ENCODE data around the gene GPR146. TPM values are rescaled to one million over a fixed set of nuclear protein-coding genes. Genes with fewer than 3 reads are reported as not detected.

The GPR146 gene
- total RNA-seq, 1 donor from 2014 or later = 2.2 TPM

DNA sequence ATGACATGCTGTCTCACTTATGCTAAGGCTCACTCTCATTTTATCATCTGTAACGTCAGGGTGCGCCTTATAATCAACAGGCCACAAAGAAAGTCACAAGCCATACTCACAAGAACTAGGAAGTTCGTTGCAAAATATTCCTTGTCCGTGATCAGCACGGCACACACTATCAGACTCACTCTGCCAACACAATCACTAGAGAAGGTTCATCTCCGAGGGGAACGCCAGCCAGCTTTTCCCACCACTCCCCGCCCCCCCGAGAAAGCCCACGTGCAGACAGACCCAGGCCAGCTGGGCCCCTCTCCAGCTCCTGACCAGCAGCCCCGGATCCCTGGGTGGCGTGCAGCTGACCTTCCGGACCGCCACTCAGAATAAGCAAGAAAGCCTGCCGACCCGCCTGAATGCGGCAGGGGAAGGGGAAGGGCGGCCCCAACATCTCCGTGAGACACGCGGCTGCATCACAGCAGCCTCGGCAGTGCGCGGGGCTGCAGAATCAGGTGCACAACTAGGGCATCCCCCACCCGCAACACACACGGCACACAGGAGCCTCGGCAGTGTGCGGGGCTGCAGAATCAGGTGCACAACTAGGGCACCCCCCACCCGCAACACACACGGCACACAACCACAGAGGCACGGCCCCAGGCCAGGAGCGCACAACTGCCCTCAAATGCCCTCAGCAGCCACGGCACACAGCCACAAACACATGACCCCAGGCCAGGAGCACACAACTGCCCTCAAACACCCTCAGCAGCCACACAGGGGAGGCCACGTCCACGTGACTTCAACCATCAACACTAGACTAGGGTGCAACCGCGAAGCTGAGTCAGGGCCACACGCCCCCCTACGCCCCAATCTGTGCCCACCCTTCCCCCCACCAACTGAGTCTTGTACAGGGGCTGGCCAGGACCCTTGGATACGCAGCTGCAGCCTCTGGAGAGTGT is 2.5 kb upstream of the GPR146 start:
- peak; percentile 30 for DNase-seq (ENCODE audit: low read depth)

DNA sequence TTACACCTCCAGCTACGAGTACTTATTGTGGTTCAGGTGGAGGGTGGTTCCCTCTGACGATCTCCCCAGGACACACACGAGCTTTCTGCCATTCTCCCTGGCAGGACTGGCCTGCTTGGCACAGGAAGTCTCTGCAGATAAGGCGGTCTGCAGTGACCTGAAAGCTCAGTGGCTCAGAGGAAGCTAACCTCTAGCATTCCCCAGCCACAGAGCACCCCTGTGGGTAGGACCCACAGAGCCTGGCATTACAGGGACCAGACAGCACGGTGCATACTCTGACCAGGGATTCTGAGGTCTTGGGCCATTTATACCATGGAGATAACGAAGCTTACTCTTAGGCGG is 1.9 kb upstream of the GPR146 start:
- no peak for DNase-seq (ENCODE audit: low read depth)

DNA sequence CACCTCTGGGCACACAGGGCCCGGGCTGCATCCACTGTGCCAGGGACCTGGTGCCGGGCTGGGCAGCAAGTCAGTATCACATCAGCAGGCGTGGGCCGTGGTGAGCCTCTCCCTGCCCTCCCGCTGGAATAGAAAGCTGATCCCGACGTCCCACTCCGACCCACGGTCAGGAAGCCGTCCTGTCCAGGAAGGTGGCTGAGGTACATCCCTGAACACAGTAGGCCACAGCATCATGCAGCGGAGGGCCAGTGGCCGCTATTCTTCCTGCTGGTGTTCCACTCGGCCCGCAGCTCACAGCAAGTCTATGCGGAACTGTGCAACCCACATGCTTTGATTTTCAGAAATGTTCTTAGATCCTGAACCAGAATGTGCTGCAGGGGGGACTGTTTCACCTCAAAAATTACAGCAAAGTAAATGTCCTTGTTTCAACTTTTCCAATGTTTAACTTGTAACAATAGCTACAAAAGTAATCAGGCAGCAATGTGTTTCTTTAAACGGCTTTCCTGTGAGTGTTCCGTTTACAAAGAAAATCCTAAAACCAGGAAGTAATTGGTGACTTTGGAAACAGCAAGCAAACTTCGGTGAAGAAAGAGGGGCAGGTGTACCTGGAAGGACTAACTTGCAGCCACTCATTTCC is 676 bp upstream of the GPR146 start:
- peak; percentile 18 for DNase-seq (ENCODE audit: low read depth)

DNA sequence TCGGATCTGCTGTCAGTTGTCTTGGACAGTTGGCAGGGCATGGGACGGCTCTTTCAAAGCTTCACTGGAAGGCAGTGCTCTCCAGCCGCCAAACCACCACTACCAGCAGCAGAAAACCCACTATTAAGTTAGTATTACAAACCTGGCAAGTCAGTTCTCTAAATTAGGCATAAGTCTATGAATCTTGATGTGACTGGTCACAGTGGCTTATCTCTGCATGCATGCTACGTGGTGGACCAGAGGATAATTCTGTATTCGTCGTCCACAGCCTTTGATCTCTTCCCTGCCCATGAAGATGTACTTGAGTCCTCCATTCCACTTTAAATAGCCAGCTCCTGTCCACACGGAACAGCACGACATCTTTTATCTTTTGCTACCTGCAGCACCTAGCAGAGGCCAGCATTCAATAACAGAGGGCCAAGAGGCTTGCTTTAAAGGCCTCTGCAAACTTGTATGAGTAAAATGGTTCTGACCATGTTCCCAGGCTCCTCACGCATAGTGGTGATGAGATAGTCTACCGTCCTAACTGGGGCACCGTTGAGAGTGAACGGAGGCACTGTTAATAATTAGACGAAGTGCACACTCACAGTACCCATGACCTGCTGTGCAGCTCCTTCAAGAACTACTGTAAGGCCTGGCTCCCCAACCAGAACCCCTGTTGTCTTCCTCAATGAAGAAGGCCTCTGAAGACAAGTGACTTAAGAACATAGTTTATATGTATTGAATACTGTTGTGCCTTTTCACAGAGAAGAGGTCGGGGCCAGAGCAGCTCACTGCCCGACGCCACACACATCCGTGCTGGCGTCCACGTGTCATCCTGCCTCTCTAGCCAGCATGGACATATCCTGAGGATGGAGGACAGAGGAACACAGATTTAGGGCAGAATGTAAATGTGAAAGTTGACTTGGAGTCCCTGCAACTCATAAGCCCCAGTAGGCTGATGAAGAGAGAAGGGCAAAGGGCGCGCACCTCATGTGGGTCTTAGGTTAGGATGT is 1.0 kb downstream of the GPR146 start:
- no peak for DNase-seq (ENCODE audit: low read depth)

DNA sequence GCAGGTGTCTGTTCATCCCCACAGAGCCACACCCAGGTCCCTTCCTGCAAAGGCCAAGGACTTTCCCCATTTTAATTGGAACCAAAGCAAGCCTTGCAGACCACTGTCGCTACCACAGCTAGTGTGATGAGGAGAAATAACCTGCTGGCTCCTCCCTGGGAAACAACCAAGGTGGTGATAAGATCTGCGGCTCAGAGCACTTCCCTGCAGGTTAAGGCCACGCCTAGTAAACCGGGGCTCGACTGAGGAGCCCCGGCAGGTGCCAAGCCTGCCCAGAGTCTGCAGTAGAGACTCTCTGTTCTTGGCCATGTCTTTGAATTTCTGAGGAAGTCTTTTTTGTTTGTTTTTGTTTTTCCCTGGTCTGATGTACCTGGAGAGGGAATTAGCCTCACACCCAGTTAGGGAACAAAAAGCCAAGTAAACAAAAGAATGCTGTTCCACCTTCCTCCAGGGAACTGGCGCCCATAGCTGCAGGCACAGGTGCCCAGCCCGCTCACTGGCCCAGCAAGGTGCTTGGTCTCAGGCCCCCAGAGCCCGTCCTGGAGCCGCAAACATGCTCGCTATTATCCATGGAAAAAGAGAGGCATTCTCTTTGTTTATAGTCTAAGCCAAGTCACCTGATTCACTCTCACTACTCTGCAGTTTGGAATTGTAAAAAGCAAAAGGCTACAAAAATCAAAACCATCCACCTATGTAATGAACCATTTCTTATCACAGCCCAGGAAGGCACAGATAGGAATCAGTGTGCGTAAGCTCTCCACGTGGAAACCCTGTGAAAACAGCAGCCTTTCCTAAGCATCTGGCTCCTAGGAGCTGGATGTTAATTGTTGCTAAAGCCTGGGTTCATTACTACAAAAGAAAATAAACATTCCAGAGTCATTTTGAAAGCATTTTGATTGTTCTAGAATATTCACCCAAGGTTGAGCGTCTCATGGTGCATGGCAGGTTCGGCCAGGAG is 2.7 kb downstream of the GPR146 start:
- DNase-seq (ENCODE audit: low read depth) = no peak

DNA sequence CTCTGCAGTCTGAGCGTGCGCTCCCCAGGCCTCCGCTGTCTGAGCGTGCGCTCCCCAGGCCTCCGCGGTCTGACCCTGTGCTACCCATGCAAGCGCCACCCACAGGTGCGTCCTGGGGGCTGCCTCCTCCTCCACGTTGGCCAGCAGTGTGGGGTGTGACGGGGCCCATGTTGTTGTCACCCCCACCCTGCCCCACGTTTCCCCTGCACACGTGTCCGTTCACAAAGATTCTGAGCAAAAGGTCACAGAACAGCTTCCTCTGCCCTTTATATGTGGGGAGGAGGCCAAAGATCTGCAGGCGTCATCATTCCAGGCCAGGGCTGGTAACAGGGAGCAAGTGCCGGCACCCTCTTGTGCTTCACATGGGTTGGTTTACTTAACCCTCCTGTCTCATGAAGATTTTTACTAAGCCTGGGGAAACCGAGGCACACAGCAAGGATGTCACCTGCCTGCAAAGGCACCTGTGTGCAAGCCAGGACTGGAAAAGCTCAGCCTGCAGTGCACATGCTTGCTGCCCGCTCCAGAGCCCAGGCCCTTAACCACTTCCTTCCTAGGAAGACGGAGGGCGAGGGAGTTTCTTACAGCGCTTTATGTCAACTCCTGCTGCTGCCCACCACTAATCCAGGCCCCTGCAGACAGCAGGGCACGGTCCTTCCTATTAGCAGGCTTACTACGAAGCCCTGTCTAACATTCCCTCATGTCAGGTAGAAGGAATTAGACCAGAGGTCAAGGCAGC is 4.8 kb downstream of the GPR146 start:
- no peak for DNase-seq (ENCODE audit: low read depth)

DNA sequence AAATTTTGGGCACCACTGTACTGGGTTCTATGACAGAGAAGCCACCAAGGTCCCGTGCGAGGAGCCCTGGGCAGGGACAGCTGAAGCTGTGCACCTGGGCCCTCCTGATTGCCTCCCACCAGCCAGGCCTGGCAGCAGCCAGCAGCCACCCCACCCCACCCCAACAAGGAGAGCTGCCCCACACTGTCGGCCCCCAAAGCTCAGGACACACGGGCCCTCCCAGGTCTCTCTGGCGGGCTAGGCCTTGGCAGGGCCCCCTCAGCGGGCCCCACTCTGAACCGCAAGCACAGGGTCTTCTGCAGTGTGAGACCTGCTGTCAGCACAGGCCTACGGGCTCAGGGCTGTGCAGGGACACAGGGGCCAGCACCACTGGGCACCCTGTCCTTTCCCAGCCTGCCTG is 5.5 kb downstream of the GPR146 start:
- no peak for DNase-seq (ENCODE audit: low read depth)

DNA sequence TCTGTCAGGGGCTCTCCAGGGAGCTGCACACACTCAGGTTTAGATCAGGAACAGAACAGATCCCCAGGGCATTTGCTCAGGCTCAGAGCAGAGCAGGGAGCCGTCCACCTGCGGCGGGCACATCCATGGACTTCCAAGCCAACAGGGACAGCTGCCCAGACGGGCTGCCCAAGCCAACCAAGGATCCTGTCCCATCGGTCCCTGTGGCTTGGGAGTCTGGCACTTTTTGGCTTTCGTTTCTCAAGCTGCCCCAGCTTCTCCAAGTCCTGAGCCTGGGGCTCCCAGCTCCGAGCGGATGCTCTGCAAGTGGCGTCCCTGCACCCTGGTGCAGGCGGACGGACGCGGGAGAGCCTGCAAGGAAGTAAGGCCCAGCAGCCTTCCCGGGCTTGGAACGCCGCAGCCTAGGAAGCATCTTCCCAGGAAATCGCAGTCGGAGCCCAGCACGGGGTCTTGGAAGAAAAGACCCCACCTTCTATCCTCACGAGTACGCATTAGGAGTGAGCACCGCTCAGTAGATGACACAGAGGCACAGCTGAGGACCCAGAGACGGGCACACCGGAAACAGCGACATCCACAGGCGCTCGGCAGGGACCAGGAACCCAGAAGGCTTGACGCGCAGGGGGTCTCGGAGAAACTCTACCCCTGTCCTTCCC is 6.0 kb downstream of the GPR146 start:
- no peak for DNase-seq (ENCODE audit: low read depth)

DNA sequence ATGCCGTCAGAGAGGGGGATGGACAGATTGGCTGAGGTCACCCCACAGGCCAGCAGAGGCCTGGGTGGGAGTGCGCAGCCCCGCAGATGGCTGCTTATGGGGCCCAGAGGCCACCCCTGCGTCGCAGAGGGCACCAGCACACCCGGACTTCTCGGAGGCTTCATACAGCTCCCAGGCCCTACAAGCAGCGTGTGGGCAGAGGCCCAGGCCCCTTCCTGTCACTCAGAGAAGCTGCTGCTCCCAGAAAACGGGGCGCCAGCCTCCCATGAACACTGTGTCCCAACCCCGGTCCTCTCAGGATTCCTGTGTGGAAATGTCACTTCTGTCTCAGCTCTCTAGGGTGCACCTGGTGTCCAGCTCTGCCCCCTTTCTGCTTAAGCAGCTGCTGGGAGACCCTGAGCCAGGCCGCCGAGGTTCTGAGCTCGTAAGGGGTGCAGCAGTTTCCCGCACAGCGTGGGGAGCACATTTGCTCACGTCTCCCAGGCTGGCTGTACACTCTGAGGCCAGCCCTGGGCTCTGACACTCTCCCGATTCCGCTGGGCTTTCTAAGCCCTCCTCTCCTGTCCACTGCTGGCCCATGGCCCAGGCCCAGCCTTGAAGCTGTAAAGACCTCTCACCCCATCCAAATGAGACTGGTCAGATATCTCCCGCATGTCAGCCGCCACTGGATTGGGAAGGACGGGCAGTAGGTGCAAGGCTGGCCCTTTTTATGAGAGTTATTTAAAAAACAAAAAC is 6.8 kb downstream of the GPR146 start:
- DNase-seq (ENCODE audit: low read depth) = no peak

DNA sequence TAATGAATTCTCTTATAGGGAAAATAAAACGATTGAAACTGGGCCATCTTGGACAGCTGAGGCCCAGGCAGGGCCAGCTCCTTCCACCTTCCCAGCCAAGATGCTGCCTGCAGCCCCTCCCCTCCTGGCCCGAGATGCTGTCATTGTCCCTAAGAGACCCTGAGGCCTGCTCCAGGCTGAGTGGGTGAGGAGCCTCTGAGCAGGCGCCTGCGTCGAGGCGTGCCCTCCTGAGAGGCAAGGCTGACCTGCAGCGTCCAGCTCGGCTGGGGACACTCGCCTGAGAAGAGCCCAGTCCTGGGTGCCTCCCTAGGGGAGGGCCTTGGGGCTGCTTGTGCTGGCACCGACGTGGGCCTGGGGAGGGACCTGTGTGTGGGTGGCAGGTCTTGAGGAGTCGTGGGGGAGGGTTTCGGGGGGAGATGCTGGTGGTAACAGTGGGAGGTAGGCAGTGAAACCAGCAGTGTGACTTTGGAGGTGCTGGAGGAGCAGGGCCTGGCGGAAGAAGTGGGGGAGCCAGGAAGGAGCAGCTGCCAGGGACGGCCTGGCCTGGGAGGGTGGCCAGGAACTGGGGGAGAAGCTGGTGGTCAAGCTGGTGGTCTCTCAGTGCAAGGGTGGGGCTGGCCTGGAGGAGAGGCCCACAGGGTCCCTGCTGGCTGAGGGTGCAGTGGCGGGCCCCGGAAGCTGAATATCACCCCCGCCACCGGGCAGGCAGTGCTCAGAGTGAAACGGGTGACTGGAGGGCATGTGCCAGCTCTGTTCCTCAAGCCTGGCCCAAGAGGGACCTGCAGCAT is 7.9 kb downstream of the GPR146 start:
- DNase-seq (ENCODE audit: low read depth) = no peak

DNA sequence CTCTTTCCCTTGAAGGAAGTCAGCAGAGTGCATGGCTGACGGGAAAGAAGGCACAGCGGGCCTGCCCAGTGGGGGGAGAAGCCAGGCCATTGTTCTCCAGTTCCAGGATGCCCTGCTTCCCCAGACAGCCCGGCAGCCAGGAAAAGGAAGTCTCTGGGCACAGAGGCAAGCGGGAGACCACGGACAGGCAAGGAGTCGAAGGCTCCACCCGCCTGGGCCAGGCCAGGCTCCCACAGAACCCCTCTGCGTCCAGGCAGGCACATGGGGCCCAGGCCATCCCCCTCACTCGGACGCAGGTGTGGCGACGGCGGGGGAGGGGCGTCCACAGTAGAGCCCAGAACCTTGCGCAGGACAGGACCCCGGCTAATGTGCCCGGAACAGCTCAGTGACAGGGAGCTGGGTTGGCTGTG is 8.7 kb downstream of the GPR146 start:
- no peak for DNase-seq (ENCODE audit: low read depth)

DNA sequence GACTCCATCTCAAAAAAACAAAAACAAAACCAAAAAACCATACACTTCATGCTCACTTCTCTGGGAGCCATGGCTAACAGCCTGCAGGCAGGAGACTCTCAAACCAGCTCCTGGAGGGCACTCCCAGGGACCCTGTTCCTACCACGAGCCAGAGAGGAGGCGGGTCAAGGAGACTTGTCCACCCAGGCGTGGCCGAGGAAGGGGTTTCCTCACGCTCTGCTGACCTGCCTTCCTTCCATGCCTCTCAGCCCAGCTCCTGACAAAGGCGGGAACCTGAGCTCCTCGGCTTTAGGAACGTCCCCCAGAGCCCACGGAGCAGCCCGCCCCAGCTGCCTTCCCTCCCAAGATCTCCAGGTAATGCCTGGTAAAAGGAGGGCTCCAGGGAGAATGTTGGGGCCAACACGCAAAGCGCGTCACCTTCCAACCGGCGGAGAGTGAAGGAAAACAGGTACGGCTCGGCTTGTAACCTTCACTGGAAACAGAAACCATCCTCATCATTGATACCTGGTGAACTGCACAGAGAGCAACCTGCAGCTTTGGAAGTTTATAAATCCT is 9.5 kb downstream of the GPR146 start:
- no peak for DNase-seq (ENCODE audit: low read depth)

DNA sequence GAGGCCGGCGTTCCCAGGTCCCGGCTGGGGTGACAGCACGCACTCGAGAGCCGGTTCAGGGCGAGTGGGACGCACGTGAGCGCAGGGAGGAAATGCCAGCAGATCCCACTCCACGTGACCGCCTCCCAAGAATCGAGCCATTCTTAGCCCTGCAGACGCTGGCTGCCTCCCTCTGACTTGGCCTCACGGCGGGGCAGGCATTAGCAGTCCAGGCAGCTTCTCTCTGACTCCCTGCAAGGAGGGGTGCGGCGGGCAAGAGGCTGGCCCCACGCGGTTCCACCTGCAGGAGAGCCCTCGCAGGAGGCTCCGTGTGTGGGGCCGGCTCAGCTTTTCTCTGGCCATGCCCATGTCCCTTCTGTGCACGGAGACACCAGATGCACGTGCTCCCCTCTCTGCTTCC is 10.1 kb downstream of the GPR146 start:
- no peak for DNase-seq (ENCODE audit: low read depth)

DNA sequence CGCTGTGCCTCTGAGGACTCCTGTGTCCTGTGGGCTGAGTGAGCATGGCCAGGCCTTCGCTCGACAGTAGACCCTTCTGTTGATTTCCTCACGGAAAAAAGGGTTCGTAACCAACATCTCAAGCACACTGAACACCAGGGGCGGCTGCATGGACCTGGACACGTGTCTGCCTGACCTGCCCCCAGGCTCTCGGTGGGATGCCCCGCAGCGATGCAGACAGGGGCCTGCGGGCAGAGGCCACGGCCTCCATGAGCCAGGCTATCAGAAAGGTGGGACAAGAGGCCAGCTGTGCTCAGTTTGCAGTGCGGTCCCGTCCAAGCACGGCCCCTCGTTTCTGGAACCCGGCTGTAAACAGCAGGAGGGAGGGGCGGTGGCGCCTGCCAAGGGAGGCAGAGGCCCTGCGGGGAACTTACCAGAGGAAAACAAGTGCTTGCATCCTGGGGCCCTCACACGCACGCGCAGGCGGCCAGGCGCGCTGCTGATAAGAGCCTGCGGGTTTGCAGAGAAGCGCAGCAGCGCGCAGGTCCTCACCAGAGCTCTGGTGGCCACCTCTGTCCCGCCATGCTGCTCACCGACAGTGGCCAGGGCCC is 10.6 kb downstream of the GPR146 start:
- DNase-seq (ENCODE audit: low read depth) = no peak

DNA sequence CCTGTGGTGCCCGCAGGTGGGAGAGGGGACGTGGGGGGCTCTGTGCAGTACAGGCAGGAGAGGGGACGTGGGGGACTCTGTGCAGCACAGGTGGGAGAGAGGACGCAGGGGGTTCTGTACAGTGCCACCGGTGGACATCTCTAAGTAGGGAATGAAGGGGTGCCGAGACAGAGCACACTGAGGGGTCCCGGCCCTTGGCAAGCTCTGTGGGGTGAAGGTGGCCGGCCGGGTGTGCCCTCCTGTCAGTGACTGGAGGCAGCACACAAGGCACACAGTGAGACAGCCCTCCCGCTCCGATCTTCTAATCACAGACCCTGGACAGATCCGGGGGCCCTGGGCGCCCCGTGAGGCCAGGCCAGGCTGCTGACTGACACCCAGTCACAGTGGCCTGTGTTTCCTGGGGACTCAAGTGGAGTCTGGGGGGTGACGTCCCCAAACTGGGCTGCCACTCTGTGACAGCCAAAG is 11.2 kb downstream of the GPR146 start:
- no peak for DNase-seq (ENCODE audit: low read depth)

DNA sequence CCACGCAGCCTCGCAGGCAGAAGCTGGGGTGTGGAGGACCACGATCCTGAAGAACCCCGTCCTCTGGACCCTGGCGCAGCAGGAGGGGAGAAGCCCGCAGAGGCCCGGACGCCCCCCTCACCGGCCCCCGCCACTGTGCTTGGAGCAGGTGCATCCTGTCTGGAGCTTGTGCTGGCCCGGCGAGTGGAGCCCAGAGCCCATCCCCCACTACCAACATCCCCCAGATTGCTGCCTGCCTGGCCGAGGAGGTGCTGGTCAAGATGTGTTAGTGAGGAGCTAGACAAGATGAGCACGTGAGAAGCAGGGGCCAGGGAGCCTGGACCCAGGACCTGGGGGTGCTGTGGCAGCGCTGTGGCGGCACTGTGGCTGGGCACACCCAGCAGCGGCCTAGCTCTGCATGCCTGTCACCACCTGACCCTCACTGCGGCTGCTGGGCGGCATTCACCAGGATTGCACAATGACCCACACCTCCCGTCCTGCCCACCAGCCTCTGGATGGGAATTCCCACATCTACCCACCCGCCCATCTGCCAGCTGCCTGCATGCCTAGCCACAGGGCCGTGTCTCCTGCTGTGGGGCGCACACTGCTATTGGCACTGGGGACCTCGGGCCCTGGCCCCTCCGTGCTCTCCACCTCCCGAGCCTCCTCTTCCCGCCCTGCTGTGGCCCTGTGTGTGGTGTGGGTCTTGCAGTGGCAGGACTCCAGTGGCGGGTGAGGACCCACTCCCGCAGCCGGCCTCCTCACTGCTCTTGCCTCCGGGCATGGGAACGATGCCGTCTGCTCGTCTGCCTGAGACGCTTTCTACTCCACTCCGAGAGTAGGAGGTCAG is 11.8 kb downstream of the GPR146 start:
- peak; percentile 83 for DNase-seq (ENCODE audit: low read depth)
